ENCODE data around the gene GIMAP1. TPM values are rescaled to one million over a fixed set of nuclear protein-coding genes. Genes with fewer than 3 reads are reported as not detected.

GIMAP1 gene
- total RNA-seq, 1 donor from 2014 or later, result not detected

GRCh38 chr7:150728011-150728410 is 11.6 kb downstream of the GIMAP1 start:
- DNase-seq (ENCODE audit: low read depth) (no peak), FAIRE-seq (no peak)
- no peak overlapping the region for H3K4me3 ChIP-seq (ENCODE audit: low read depth, low read length)
- H3K27me3 ChIP-seq (ENCODE audit: control insufficient read depth, insufficient read depth, low read length), result no peaks in the 10 kb centered on the region
- no peaks in the 10 kb centered on the region for H3K36me3 ChIP-seq (ENCODE audit: control insufficient read depth, insufficient read depth, low read length)
- TF ChIP-seq CTCF (IDR thresholded peaks at IDR 0.05; ENCODE audit: insufficient read depth, low read length, severe bottlenecking), result no peak

GRCh38 chr7:150728609-150729008 is 12.2 kb downstream of the GIMAP1 start:
- Histone ChIP-seq H3K4me3 (ENCODE audit: low read depth, low read length) (no peak overlapping the region), H3K27me3 (ENCODE audit: control insufficient read depth, insufficient read depth, low read length) (no peaks in the 10 kb centered on the region), H3K36me3 (ENCODE audit: control insufficient read depth, insufficient read depth, low read length) (no peaks in the 10 kb centered on the region)
- FAIRE-seq, result no peak
- no peak for DNase-seq (ENCODE audit: low read depth)
- no peak for TF ChIP-seq CTCF (IDR thresholded peaks at IDR 0.05; ENCODE audit: insufficient read depth, low read length, severe bottlenecking)

- no peak for FAIRE-seq
Observed at GRCh38 chr7:150731916-150732315, 15.5 kb downstream of the GIMAP1 start.

GRCh38 chr7:150732786-150733481 is 16.5 kb downstream of the GIMAP1 start:
- Histone ChIP-seq H3K27me3 (ENCODE audit: control insufficient read depth, insufficient read depth, low read length) (no peaks in the 10 kb centered on the region), H3K36me3 (ENCODE audit: control insufficient read depth, insufficient read depth, low read length) (no peaks in the 10 kb centered on the region), H3K4me3 (ENCODE audit: low read depth, low read length) (no peak overlapping the region)
- DNase-seq (ENCODE audit: low read depth) (no peak), FAIRE-seq (no peak)
- no peak for TF ChIP-seq CTCF (IDR thresholded peaks at IDR 0.05; ENCODE audit: insufficient read depth, low read length, severe bottlenecking)

More at GRCh38 chr7:150731916-150732315, 15.5 kb downstream of the GIMAP1 start:
- no peak for DNase-seq (ENCODE audit: low read depth)
- H3K27me3 ChIP-seq (ENCODE audit: control insufficient read depth, insufficient read depth, low read length), result no peaks in the 10 kb centered on the region
- H3K36me3 ChIP-seq (ENCODE audit: control insufficient read depth, insufficient read depth, low read length), result no peaks in the 10 kb centered on the region
- H3K4me3 ChIP-seq (ENCODE audit: low read depth, low read length), result no peak overlapping the region
- TF ChIP-seq CTCF (IDR thresholded peaks at IDR 0.05; ENCODE audit: insufficient read depth, low read length, severe bottlenecking), result no peak

- no peaks in the 10 kb centered on the region for H3K27me3 ChIP-seq (ENCODE audit: control insufficient read depth, insufficient read depth, low read length)
- H3K36me3 ChIP-seq (ENCODE audit: control insufficient read depth, insufficient read depth, low read length), result no peaks in the 10 kb centered on the region
- TF ChIP-seq CTCF (IDR thresholded peaks at IDR 0.05; ENCODE audit: insufficient read depth, low read length, severe bottlenecking), result no peak
- DNase-seq (ENCODE audit: low read depth) (no peak), FAIRE-seq (no peak)
- H3K4me3 ChIP-seq (ENCODE audit: low read depth, low read length), result no peak overlapping the region
Observed at GRCh38 chr7:150733482-150734095, 17.2 kb downstream of the GIMAP1 start.
